Endothelial cell (in vitro differentiated cells): ENCODE results near the gene PSG5. TPM values are rescaled to one million over a fixed set of nuclear protein-coding genes. Genes with fewer than 3 reads are reported as not detected.
"Not testable (repeated sequence)": the region's sequence is repeated elsewhere in the genome, so short reads cannot be mapped to it uniquely, and the experiment has no call there.

Experiments used
- DNase-seq: peaks from one replicate; pipeline ENCODE4 v3.0.0; 2021; ENCODE audit warnings: low spot score
- H3K27ac Mint-ChIP-seq: one replicate; pipeline ENCODE4 v1.8.0; 2021; ENCODE audit warnings: mixed read lengths, inconsistent platforms; ENCODE audit not compliant: unreplicated experiment
- H3K27me3 Mint-ChIP-seq: one replicate; pipeline ENCODE4 v1.8.0; 2021; ENCODE audit warnings: mild to moderate bottlenecking, moderate library complexity, mixed read lengths, inconsistent platforms; ENCODE audit not compliant: unreplicated experiment
- H3K36me3 Mint-ChIP-seq: one replicate; pipeline ENCODE4 v1.8.0; 2021; ENCODE audit warnings: mild to moderate bottlenecking, low read depth, mixed read lengths, inconsistent platforms; ENCODE audit not compliant: unreplicated experiment
- H3K4me1 Mint-ChIP-seq: one replicate; pipeline ENCODE4 v1.8.0; 2021; ENCODE audit warnings: mild to moderate bottlenecking, mixed read lengths, inconsistent platforms; ENCODE audit not compliant: unreplicated experiment
- H3K4me3 Mint-ChIP-seq: one replicate; pipeline ENCODE4 v1.8.0; 2021; ENCODE audit warnings: mild to moderate bottlenecking, mixed read lengths, inconsistent platforms; ENCODE audit not compliant: unreplicated experiment
- H3K9me3 Mint-ChIP-seq: one replicate; pipeline ENCODE4 v1.8.0; 2021; ENCODE audit warnings: mixed read lengths, inconsistent platforms; ENCODE audit not compliant: unreplicated experiment
- total RNA-seq: library from RNA; stranded (reverse); fragmentation: NEBNext Ultra II Directional; extraction: Animal tissue kit (Norgen Biotek cat#: 25700); gene quantifications from one replicate; pipeline ENCODE4 v1.2.1, GENCODE V29; 2021; ENCODE audit not compliant: unreplicated experiment
- TF ChIP-seq, protein P1 (sequence below): fragments of 200-600 bp; sonication (generic); IDR thresholded peaks from one replicate; pipeline ENCODE4 v1.5.0; 2021; ENCODE audit warnings: antibody characterized with exemption; ENCODE audit not compliant: unreplicated experiment

The PSG5 gene
- total RNA-seq, 1 donor from 2014 or later: not detected

GRCh38 chr19:43207991-43208390, 21.7 kb upstream of the PSG5 start:
- H3K27me3 Mint-ChIP-seq: peaks cover 5% of the 10 kb centered on the region
- no peak overlapping the region for H3K27ac Mint-ChIP-seq
- H3K4me1 Mint-ChIP-seq: no peaks in the 10 kb centered on the region
- H3K9me3 Mint-ChIP-seq: no peaks in the 10 kb centered on the region
- DNase-seq: no peak
- no peak overlapping the region for H3K4me3 Mint-ChIP-seq
- TF ChIP-seq, protein P1, sequence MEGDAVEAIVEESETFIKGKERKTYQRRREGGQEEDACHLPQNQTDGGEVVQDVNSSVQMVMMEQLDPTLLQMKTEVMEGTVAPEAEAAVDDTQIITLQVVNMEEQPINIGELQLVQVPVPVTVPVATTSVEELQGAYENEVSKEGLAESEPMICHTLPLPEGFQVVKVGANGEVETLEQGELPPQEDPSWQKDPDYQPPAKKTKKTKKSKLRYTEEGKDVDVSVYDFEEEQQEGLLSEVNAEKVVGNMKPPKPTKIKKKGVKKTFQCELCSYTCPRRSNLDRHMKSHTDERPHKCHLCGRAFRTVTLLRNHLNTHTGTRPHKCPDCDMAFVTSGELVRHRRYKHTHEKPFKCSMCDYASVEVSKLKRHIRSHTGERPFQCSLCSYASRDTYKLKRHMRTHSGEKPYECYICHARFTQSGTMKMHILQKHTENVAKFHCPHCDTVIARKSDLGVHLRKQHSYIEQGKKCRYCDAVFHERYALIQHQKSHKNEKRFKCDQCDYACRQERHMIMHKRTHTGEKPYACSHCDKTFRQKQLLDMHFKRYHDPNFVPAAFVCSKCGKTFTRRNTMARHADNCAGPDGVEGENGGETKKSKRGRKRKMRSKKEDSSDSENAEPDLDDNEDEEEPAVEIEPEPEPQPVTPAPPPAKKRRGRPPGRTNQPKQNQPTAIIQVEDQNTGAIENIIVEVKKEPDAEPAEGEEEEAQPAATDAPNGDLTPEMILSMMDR: no peak
- H3K36me3 Mint-ChIP-seq: no peaks in the 10 kb centered on the region

DNA sequence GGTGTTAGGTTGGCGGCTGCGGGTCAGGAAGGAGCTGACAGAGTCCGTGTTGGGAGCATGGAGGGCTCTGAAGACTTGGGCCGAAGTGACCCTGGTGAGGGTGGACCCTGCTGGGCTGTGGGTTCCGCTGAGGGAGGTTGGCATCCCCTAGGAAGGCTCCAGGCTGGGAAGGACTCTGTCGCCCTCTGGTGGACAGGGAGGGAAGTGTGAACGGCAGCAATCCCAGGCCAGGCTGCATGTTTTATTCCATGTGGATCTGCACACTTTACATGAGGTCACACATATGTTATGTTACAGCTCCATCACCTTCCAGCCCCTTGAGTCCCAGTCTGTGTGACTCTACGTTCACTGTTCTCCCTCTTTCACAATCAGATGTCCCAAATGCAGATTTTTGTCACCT, 20.8 kb upstream of the PSG5 start:
- not testable (repeated sequence) for H3K9me3 Mint-ChIP-seq, H3K36me3 Mint-ChIP-seq, H3K4me3 Mint-ChIP-seq, H3K4me1 Mint-ChIP-seq, H3K27me3 Mint-ChIP-seq, H3K27ac Mint-ChIP-seq
- TF ChIP-seq, protein P1: peak; percentile 48
- DNase-seq: peak; percentile 56

GRCh38 chr19:43205471-43206105, 19.3 kb upstream of the PSG5 start, which contains the start of gene PSG4:
TSS of gene PSG4 (minus strand) at chr19:43205638. CDS start at chr19:43205536, 102 bp downstream.
- H3K27ac Mint-ChIP-seq, H3K36me3 Mint-ChIP-seq, H3K4me3 Mint-ChIP-seq, DNase-seq, H3K27me3 Mint-ChIP-seq, H3K9me3 Mint-ChIP-seq, H3K4me1 Mint-ChIP-seq: not testable (repeated sequence)

DNA sequence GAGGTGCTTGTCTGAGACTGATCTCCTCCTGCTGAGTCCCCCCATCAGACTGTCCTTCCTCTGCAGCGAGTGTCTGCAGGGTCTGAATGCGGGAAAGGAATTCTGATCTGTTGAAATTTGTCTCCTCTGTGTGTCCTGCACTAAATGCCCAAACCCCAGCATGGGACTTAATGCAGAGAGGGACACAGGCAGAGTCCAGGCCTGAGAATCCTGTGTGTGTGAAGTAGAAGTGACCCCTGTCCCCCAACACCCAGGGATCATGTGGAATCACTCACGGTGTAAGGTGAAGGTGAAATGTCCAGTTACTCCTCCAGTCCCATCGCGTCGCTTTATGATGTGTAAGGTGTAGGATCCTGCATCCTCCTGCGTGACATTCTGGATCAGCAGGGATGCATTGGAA, 17.3 kb upstream of the PSG5 start:
- not testable (repeated sequence) for H3K4me1 Mint-ChIP-seq, H3K4me3 Mint-ChIP-seq, H3K36me3 Mint-ChIP-seq, H3K9me3 Mint-ChIP-seq, DNase-seq, H3K27me3 Mint-ChIP-seq, H3K27ac Mint-ChIP-seq

- H3K4me3 Mint-ChIP-seq, H3K9me3 Mint-ChIP-seq, DNase-seq, H3K27me3 Mint-ChIP-seq, H3K27ac Mint-ChIP-seq, H3K36me3 Mint-ChIP-seq, H3K4me1 Mint-ChIP-seq: not testable (repeated sequence)
Measured at GRCh38 chr19:43201891-43202290, 15.6 kb upstream of the PSG5 start.

GRCh38 chr19:43201337-43201801, 15.0 kb upstream of the PSG5 start:
- H3K36me3 Mint-ChIP-seq, H3K27ac Mint-ChIP-seq, DNase-seq, H3K9me3 Mint-ChIP-seq, H3K4me3 Mint-ChIP-seq, H3K4me1 Mint-ChIP-seq, H3K27me3 Mint-ChIP-seq: not testable (repeated sequence)

DNA sequence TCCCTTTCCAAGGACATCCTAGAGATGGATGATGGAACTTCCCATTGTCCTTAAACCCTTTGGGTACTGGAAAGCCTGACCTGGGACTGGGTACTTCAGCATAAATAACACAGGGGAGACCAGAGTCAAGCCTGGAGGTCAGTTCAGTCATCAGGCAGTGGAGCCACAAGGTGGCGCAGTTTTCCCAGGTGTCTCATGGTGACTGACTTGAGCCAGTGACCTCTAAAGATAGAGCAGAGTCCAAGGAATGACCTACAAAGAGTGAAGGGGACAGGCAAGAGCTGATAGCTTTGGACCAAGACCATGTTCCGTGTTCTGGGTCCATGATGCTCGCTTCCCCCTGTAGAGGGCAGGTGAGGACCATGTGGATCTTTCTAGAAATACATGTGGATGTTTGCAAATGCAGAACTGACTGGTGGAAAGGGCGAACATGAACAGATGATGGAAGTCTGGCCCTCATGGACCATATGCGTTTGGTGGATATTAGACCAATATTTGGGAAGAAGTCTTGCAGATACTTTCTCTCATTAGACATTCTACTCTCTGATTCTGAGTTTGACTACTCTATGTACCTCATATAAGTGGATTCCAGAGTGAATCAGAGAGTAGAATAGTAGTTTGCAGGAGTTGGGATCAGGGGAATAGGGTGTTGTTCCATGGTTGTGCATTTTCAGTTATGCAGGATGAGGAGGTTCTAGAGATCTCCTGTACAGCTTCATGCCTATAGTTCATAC, 12.5 kb upstream of the PSG5 start:
- H3K27ac Mint-ChIP-seq, H3K9me3 Mint-ChIP-seq, H3K27me3 Mint-ChIP-seq, H3K4me3 Mint-ChIP-seq, H3K36me3 Mint-ChIP-seq, H3K4me1 Mint-ChIP-seq: not testable (repeated sequence)
- peak; percentile 65 for DNase-seq
- TF ChIP-seq, protein P1: peak; percentile 44

DNA sequence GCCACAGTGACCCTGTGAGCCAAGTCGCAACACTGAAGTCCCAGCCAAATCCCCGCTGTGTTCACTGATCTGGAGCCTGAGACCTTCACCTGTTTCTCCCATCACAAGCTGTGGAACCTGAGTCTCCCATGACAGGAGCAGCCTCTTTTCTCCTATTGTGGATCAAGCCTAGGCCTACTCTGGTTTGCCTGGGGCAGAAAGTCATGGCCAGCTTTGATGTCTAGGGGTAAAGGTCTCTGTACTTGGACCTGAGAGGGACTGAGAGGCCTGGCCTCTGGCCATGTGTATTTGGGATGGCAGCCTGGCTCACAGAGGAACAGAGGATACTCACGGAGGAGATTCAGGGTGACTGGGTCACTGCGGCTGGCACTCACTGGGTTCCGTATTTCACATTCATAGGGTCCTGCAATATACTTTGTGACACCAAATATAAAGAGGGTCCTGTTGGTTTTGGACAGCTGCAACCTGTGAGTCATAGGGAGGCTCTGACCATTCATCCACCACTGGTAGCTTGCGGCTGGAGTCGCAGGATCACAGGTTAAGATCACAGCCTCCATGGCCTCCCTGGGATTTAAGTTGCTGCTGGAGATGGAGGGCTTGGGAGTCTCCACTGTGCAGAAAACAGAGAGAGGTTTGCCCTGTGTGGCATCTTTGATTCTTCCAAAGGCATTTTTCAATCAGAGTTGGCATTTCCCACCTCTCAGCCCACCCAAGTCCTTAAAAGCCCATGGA, 11.5 kb upstream of the PSG5 start:
- H3K27ac Mint-ChIP-seq, DNase-seq, H3K36me3 Mint-ChIP-seq, H3K27me3 Mint-ChIP-seq, H3K9me3 Mint-ChIP-seq, H3K4me1 Mint-ChIP-seq, H3K4me3 Mint-ChIP-seq: not testable (repeated sequence)

DNA sequence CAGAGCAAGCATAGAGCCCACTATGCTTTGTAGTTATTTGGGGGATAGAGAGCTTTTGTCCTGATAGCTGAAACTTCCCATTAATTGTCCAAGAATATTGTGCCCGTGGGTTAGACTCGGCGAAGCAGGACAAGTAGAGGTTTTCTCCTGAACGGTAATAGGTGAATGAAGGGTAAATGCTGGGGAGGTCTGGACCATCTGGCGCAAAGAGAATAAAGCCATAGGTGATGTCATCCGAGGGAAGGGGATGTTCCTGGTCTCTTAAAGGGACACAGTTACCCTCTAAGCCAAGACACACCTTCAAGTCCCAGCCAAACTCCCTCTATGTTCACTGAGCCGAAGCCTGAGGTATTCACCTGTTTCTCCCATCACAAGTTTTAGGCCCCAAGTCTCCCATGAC, 8.1 kb upstream of the PSG5 start:
- DNase-seq, H3K27me3 Mint-ChIP-seq, H3K27ac Mint-ChIP-seq, H3K9me3 Mint-ChIP-seq, H3K4me3 Mint-ChIP-seq, H3K4me1 Mint-ChIP-seq, H3K36me3 Mint-ChIP-seq: not testable (repeated sequence)
